Suprapubic skin (tissue), 4 donors: ENCODE data around the gene AK2.

Source experiments
- EP300 ChIP-seq: sonication (generic); formaldehyde crosslinking; IDR thresholded peaks from one replicate; pipeline ENCODE4 v1.6.1; 2017; ENCODE audit warnings: antibody characterized with exemption
- POLR2A ChIP-seq, 2 donors: fragments of 450-650 bp; IDR thresholded peaks; one replicate each; pipeline ENCODE4 v1.6.1; 2017; ENCODE audit warnings: antibody characterized with exemption in 2 of 2, mild to moderate bottlenecking in 2 of 2, moderate library complexity in 2 of 2
- POLR2AphosphoS5 ChIP-seq, 3 donors: sonication (generic); formaldehyde crosslinking; IDR thresholded peaks; one replicate each; pipeline ENCODE4 v1.6.1; 2017; ENCODE audit warnings: antibody characterized with exemption in 3 of 3
- TF ChIP-seq, protein P1 (sequence below), 2 donors: fragments of 200-600 bp in 1 of 2; fragments of 450-650 bp in 1 of 2; sonication (generic) in 1 of 2; IDR thresholded peaks; one replicate each; pipeline ENCODE4 v1.5.1; 2016 to 2019; ENCODE audit warnings: antibody characterized with exemption in 2 of 2, mild to moderate bottlenecking in 1 of 2, moderate library complexity in 1 of 2

DNA sequence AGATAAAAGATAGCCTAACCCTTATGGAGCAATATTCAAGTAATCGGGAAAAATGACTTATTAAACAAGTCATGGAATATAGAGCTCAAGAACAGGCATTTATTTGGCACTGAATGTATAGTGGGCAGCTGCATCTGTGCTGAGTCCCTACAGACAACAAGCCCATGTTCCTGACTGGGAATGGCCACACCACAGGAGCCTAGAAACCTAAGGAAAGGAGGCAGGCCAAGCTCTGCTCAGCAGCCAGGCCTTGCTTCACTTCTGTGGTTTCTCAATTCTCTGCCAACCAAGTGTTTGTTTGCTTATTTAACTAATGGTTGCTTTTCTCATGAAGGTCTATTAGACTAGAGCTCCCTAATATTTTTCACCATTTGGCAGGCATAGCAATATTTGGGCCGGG is 21.5 kb downstream of the AK2 start:
- no peak for TF ChIP-seq EP300
- TF ChIP-seq POLR2A (IDR thresholded peaks at IDR 0.05) = no peak
- TF ChIP-seq, protein P1, sequence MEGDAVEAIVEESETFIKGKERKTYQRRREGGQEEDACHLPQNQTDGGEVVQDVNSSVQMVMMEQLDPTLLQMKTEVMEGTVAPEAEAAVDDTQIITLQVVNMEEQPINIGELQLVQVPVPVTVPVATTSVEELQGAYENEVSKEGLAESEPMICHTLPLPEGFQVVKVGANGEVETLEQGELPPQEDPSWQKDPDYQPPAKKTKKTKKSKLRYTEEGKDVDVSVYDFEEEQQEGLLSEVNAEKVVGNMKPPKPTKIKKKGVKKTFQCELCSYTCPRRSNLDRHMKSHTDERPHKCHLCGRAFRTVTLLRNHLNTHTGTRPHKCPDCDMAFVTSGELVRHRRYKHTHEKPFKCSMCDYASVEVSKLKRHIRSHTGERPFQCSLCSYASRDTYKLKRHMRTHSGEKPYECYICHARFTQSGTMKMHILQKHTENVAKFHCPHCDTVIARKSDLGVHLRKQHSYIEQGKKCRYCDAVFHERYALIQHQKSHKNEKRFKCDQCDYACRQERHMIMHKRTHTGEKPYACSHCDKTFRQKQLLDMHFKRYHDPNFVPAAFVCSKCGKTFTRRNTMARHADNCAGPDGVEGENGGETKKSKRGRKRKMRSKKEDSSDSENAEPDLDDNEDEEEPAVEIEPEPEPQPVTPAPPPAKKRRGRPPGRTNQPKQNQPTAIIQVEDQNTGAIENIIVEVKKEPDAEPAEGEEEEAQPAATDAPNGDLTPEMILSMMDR (IDR thresholded peaks at IDR 0.05) = no peak
- TF ChIP-seq POLR2AphosphoS5 (IDR thresholded peaks at IDR 0.05) = no peak
